Kasumi-1 (cell line): ENCODE data around the gene PCTP.

Experiments used
- DNase-seq, 2 experiments: peaks; one replicate each; lab custom pipeline; 2025; lab: John Stamatoyannopoulos, UW

Gene PCTP

DNA sequence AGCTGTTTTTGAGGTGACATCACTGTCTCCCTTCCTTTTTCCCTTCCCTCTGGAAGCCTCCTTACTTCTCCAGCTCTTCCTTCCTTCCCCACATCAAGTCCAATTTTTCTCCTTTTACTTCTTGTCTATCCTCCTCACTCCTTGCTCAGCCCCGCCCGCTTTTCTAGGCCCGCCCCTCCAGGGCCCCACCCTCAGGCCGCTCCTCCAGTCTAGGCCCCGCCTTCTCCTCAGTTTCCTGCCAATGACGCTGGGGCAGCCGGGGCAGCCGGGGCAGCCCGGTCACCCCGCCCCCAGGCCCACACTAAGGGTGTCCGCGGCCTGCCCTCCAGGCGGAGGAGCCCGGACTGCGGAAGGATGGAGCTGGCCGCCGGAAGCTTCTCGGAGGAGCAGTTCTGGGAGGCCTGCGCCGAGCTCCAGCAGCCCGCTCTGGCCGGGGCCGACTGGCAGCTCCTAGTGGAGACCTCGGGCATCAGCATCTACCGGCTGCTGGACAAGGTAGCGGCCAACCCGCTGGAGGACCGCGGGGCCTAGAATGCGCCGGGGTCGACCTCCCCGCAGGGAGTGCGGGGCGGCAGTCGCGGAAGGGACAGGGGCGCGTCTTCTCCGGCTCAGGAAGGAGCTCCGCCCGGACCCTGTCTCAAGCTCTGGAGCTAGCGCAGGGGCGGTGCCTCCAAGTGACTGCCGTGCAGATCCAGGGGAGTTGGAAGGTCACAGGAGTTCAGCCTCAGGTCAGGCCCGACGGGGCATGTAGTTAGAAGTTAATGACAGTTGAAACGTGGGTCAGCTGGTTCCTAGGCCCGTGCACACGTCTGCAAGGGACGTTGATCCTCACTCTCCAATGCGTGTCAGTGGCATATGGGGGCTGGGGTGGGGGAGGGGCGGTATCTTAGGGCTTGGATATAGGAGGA is at the start of gene PCTP:
PCTP (plus strand) TSS at position 302 of the 908 bp plus-strand sequence; CDS start at position 355, 53 bp downstream.
- peak; percentile 89 to 95 for DNase-seq

GRCh38 chr17:55702150-55702549 is 48.7 kb upstream of the PCTP start:
- no peak for DNase-seq

DNA sequence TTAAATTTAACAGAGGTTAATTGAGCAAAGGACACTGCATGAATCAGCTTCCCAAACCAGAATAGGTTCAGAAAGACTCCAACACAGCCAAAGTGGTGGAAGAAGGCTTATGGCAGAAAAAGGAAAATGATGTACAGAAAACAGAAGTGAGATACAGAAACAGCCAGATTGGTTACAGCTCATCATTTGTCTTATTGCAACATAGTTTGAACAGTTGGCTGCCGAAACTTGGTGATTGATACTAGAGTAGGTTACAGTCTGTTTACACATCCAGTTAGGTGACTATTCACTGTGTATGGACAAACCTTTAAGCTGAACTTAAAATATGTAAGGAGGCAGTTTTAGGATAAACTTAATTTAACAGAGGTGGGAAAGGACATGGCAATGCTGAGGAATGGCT is 46.5 kb upstream of the PCTP start:
- DNase-seq: no peak

DNA sequence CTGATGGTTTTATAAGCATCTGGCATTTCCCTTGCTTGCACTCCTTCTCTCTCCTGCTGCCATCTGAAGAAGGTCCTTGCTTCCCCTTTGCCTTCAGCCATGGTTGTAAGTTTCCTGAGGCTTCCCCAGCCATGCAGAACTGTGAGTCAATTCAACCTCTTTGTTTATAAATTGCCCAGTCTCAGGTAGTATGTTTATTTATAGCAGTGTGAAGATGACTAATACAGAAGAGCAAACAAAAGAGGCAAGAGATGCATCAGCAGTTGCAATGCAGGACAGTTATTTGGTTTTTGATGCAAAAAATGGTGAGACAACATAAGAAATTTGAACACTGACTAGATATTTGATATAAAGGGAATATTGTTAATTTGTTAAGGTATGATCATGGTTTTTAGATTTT is 45.0 kb upstream of the PCTP start:
- no peak for DNase-seq

GRCh38 chr17:55706808-55707773 is 43.8 kb upstream of the PCTP start:
- DNase-seq: no peak

DNA sequence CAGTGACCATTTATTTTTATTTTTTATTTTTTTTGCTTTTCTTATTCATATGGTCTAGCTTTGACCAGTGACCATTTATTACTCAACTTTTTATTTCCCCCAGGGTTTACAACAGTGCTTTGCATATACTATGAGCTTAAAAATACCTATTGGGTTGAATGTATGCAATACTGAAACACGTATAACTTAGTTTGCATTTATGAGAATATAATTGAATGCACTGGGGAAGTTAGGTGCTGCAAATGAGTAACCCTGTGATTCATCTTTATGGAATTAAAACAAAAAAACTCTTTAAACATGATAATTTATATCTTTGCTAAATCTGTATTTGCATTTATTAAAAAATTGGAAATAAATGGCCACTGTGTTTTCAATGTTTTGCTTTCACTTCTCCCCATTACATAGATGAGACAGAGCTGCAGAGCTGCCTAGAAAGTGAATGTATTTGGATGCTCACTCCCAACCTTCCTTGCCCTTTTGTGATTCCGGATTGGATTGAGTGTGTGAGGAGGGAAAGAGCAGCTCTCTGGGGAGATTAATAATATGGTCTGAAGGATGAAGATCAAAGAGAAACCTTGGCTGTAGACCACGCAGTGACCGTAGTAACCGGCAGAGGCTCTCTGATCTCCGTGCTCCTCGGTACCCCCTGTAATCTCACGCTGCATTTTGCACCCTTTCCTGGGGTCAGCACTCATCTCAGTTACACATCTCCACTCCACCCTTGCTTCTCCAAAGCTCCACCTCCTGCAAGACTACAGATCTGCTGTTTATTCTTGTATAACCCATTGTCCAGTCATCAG is 42.5 kb upstream of the PCTP start:
- DNase-seq: no peak

DNA sequence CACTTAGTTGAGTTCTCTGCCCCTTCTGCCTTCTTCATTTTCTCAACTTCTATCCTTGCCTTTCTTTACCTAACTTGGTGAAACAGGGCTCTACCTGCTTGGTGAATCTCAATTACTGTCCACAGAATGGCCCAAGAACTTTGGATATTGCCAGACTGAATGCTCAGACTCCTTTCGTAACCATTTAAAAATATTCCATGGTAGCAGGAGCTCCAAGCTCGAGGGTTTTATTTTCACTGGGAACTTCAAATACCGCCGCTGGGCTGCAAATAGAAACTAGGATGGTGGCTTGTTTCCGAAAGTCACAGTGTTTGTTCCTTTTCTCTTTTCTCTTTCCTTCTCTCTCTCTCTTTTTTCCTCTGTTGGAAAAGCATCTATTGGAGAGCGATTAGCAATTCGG is 41.4 kb upstream of the PCTP start:
- DNase-seq: no peak

DNA sequence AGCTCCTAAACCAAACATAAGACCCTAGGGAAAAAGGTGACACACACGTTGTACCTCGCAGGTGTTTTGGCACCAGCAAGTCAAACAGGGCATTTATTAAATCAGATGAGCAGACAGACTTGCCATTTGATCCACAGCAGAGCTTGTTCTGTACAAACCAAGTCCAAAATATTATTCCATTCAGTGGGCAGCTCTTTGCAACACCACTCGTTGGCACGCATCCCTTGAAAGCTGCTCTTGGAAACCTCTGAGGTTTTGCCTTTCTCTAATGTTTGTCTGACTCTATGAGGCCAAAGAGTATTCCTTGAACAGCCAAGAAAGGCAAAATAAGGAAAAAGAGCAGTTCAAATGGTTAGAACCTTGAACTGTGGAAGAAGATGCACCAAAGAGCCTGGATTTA is 40.9 kb upstream of the PCTP start:
- no peak for DNase-seq

GRCh38 chr17:55710410-55710809 is 40.4 kb upstream of the PCTP start:
- DNase-seq: peak; percentile 14 to 19

- DNase-seq: no peak
Observed at GRCh38 chr17:55710829-55711496, 39.9 kb upstream of the PCTP start.

- DNase-seq: no peak
Observed at GRCh38 chr17:55717432-55717831, 33.4 kb upstream of the PCTP start.

- DNase-seq: peak; percentile 79 to 82
Observed at GRCh38 chr17:55717898-55718735, 32.7 kb upstream of the PCTP start.

- DNase-seq: peak in 1 of 2 experiments; percentile 20
Observed at GRCh38 chr17:55720919-55721836, 29.7 kb upstream of the PCTP start.

DNA sequence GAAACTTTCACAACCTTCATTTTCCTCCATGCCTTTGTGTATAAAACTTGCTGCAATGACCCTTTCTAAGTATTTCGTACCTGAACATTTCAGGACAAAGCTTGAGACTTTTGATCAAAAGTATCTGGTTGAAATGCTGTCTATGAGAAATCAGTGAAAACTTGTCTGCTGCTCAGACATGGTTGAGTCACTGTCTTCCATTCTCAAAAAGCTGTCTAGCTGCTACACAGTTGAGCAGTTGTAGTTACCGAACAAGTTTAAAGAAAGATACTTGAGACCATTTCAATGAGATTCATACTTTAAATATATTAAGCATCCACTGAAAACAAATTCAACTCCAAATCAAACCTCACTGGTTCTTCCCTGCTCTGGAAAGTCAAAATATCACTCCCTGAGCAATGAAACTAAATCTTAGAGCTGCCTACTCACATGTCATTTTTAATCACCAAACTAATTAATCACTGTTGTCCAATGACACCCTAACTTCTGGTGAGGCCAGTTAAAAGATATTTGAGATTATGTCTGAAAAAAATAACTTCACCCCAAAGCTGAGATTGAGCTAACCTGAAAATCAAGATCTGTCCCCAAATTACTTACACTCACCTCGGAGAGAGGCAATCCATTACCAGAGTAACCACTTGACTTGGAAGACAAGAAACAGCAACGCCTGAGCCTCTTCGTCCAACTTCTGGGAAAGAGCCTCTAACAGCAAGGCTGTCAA is 28.7 kb upstream of the PCTP start:
- no peak for DNase-seq

DNA sequence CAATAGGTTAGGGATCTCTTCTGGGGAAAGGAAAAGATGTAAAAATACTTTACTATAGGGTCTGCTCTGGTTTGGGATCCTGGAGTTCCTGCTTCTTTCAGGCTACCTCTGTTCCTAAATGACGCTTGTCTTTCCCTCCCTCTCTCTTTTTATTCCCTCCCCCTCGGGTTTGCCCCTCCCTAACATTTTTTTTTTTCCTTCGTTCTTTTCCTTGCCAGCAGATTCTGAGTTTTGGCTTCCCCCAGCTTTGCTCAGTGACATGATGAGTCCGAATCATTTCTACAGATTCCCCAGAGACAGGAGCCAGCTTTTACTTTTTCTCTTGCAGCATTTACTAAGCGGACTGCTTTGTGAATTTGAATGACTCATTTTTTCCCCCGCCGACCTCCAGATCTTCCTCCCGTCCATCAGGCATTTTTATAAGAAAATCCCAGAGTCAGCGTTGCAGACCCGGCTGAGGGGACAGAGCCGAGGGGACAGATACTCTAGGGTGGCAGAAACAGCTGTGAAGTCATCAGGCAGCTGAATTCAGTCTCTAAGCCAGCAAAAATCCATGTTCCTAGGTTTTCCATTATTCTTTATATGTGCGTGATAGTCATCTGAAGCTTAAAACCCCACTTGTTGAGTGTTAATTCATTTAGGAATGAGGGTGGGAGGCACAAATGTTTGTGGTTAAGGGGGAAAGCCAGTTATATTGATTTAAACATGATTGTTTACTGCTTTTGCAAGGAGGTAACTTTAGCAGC is 27.9 kb upstream of the PCTP start, which contains the start of gene TMEM100:
TMEM100 (minus strand) TSS at position 123 of the 746 bp plus-strand sequence. CDS start 1,794 bp downstream, outside the sequence.
- DNase-seq: no peak

GRCh38 chr17:55723488-55723848 is 27.4 kb upstream of the PCTP start:
- DNase-seq: no peak

DNA sequence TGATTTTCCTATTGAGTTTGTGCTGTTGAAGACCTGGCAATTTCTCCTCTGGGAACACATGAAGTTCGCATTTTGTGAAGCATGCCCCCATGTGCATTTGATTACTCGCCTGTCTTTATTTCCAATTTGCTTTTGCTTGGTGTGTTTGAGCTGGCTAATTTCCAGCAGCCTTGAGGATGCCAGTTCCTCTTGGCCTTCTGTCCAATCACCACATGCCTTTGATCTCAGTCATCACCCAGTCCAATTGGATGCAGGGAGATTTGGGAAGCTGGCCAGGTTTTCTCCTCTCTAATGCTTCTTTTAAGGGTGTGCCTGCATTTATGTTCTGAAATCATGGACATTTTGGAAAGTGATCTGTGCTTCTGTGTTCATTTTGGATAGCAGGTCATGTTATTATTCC is 24.4 kb upstream of the PCTP start:
- DNase-seq: no peak

- no peak for DNase-seq
Observed at GRCh38 chr17:55727275-55727674, 23.6 kb upstream of the PCTP start.
